HL-60/S4 treated with phorbol 12-myristate 13-acetate at 8.2 ng/mL for 4 days and 3 days (cell line): Measurements from ENCODE around the gene GOLT1A.

Experiments used
- in situ Hi-C: fragments of 300-500 bp; cut with MboI; formaldehyde crosslinking; loops from 2 replicates; pipeline ENCODE4 v1.15.0; 2022; ENCODE audit warnings: low sequenced_read_pairs

Gene GOLT1A

DNA sequence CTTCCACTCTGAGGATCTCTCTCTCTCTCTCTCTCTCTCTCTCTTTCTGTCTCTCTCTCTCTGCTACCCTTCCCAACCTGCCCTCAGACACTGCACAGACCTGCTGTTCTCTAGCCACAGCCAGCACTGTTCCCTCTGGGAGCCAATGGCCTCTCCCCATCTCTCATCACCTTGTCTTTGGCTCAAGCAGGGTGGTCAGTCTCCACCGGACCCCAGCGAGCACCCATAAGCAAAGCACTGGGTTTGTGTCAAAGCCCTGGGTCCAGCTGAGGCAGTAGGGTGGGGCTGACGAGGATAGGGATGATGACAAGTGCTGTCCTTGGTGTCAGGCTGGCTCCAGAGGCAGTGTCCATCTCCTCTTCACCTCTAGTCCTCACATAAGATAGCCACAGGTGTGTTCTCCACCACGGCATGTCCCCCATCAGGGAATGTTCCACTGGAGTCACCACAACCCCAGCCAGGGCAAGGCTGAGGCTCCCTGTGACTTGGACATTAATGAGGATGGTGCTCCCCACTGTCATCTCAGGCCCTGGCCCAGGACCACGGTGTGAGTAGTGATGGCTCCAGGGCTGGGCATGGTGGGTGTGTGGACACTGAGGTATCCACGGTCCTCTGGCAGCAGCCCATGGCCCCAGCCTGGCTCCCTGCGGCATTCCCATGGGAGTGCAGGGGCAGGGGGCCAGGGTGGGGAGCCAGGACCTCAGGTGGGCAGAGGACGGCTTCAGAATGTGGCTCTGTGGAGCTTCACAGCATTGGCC is 8.4 kb upstream of the GOLT1A start:
- in situ Hi-C loops = no loop called here

- in situ Hi-C loops = no loop called here
Measured at GRCh38 chr1:204221271-204221670, 7.5 kb upstream of the GOLT1A start.

DNA sequence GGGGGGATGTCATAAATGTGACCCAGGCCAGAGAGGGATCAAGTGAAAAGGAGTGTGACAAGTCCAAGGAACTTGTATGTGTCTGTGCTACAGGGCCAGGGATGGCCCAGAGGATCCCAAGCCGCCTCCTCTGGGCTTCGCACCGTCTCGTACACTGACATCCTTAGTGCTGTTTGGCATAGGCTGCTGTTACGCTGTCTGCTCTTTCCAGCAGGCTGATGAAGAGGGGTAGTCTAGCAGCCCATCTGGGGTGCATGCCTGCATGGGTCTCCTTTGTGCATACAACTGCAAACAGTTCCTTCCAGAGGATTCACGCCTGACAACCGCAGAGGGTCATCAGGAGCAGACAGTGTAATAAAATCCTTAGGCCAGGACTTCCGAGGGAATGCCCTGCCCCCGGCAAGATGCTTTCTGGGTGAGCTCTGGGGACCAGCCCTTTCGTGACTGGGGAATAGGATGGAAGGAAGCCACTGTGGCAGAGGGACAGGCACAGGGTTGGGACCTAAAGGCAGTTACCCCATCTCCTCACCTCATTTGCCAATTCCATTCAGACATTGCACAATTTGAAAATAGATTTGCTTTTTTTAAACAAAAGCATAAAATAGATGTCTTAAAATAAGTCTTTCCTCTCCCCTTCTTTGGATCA is 6.3 kb upstream of the GOLT1A start:
- in situ Hi-C loops = no loop called here

- in situ Hi-C loops = no loop called here
Measured at GRCh38 chr1:204218552-204218951, 4.8 kb upstream of the GOLT1A start.

GRCh38 chr1:204217648-204218000 is 3.8 kb upstream of the GOLT1A start:
- in situ Hi-C loops = no loop called here

DNA sequence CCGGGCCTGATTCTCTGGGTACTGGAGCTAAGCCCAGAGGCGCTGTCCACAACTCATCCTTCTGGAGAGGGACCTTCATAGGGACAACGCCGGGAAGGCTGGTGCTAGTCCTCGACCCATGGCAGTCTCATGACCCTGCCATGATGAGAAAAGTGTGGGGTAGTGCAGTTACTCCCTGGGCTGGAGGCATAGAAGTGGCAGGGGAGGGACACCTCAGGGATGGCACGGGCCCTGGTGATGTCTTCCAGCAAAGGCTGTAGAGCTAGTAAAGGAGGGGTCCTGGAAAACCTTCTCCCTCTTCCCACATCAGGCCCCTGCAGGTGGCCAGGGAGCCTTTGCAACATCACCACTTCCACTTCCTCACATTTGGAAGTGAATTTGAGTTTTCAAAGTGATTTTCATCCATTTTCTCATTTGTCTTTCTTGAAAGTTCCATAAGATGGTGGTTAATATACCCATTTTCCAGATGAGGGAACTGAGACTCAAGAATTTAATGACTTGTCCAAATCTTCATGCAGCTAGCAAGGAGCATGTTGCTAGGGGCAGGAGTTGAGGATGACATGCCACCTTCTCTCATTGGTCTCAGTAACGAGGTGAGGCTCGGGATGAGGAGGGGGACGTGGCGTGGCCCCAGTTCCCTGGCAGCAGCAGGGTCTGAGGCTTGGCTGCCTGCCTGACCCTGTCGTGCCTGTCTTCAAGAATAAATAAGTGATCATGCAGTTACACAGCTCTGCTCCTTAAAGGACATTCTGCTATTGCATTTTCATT is 3.3 kb upstream of the GOLT1A start:
- in situ Hi-C loops = no loop called here

- in situ Hi-C loops = no loop called here
Measured at GRCh38 chr1:204216236-204216635, 2.4 kb upstream of the GOLT1A start.

DNA sequence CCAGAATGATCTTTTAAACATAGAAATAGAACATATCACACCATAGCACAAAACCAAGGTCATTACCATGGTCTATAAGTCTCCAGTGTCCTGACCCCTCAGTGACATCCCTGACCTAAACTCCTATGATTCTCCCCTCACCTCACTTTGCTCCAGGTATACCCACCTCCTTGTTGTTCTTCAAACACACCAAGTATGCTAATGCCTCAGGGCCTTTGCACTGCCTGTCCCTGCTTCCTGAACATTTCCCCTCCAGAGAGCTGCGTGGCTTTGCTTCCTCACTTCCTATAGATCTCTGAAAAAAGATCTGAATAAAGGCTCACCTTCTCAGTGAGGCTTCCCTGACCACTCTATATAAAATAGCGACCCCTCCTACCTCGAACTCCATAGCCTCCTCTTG is 1.1 kb downstream of the GOLT1A start:
- in situ Hi-C loops = no loop called here

GRCh38 chr1:204211046-204211445 is 2.7 kb downstream of the GOLT1A start:
- in situ Hi-C loops = no loop called here

GRCh38 chr1:204207136-204207616 is 6.6 kb downstream of the GOLT1A start:
- in situ Hi-C loops = no loop called here

DNA sequence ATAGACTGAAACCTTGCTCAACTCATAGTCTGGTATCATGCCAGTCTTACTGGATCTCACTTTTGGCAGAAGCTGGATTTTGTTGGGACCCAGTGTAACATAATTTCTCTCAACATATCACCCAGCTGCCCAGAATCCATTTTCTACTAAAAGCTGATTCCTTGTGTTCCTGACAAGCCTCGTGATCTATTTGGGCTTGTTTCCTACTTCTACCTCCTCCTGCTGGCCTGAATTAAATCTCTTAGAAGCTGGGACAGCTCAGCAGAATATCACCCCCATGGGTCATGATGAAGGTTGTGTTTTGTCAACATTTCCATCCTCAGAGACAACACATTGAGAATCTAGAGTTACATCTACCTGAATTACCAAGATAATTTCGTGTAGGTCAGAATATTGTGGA is 7.7 kb downstream of the GOLT1A start:
- in situ Hi-C loops = no loop called here

DNA sequence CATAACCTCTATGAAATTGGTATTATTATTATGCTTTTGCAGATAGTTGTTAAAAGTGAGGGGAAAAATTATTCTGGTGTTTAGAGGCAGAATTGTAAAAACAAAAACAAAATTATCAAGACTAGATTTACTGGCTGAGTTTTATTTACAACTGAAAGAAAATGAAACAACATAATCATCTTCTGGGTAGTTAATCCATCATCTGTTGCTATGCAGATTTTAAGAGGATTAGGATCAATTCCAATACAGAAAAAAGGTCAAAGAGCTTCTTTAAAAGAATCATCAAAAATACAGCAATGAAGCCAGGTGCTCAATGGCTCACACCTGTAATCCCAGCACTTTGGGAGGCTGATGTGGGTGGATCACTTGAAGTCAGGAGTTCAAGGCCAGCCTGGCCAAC is 8.3 kb downstream of the GOLT1A start:
- in situ Hi-C loops = no loop called here

GRCh38 chr1:204204944-204205343 is 8.8 kb downstream of the GOLT1A start:
- in situ Hi-C loops = no loop called here

- in situ Hi-C loops = no loop called here
Measured at GRCh38 chr1:204203206-204203767, 10.5 kb downstream of the GOLT1A start.

GRCh38 chr1:204202481-204202880 is 11.3 kb downstream of the GOLT1A start:
- in situ Hi-C loops = no loop called here

DNA sequence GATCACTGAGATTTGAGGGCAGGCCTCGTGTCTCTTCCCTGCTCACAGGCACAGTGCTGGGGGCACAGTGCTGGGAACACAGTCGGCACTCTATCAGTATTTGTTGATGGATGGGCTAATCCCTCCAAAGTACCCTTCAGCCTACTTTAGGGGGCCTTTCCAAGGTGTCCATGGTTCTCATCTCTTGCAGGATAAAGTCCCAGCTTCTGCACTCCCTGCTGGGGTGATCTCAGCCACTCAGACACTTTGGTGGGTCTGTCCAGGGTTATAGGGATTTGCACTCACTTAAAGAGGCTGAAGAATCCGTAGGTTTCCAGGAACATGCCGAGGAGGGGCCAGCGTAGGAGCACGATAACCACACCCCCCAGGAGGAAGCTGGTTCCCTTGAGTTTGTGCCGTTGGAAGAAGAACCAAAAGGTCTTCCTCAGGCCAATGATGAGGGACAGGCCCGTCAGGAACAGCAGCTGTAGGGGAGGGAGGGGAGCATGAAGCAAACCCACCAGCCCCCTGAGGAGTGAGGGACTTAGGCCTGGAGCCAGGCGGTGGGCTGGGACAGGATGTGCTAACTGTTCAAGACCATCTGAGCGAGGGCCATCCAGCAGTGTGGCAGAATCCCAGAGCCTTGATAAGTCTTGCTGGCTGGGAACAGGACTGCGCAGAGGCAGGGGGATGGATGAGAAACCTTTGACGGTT is 12.3 kb downstream of the GOLT1A start:
- in situ Hi-C loops = no loop called here

- in situ Hi-C loops = no loop called here
Measured at GRCh38 chr1:204199579-204199978, 14.2 kb downstream of the GOLT1A start.

GRCh38 chr1:204198348-204199340 is 15.1 kb downstream of the GOLT1A start:
- in situ Hi-C loops = no loop called here

- in situ Hi-C loops = no loop called here
Measured at GRCh38 chr1:204197068-204197467, 16.7 kb downstream of the GOLT1A start.
